ENCODE data around the gene LCE4A.
"Not testable (repeated sequence)": the region's sequence is repeated elsewhere in the genome, so short reads cannot be mapped to it uniquely, and the experiment has no call there.

Gene LCE4A

DNA sequence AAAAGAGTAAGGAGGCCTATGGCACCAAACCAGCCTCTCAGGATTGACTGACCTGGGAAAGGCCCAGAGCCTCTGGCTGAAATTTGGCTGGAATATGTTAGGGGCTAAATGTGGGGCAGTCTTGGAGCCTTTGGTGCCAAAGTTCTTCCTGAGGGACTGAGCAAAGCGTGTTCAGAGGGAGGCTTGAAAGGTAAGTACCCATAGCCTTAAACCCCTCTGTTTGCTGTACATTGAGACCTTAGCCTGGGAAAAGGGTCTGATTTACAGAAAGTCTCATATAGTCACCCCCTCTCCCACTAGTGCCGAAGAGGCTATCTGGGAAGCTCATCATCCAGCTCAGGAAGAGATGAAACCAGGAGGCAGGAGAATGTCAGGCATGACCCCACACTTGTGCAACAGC is at the start of gene LCE4A:
TSS of gene LCE4A (plus strand) at position 301 of the 400 bp plus-strand sequence. CDS start 916 bp downstream, outside the sequence.
- DNase-seq: no peak

DNA sequence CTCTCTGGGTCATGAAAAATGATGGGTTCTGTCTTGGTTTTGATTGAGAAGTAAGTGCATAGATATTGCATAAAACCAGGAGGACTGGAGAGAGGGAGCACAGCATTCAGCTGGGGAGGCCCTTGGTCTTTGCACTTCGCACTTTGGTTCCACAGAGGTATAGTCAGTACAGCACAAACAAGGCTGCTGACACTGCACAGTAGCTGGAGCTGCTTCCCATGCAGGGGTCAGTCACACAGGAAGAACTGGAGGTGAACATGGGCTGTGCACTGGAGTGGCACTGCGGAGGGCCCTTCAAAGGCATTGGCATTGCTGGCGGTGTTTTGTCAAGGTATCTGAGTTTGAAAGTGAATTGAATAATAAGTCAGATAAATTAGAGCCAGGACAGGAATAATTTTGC is 49.3 kb upstream of the LCE4A start:
- DNase-seq: no peak

GRCh38 chr1:152663098-152663497 is 44.9 kb upstream of the LCE4A start, which contains the start of gene LCE2D:
LCE2D (plus strand) TSS chr1:152663380; CDS start chr1:152664106, 726 bp downstream.
- no peak for DNase-seq

DNA sequence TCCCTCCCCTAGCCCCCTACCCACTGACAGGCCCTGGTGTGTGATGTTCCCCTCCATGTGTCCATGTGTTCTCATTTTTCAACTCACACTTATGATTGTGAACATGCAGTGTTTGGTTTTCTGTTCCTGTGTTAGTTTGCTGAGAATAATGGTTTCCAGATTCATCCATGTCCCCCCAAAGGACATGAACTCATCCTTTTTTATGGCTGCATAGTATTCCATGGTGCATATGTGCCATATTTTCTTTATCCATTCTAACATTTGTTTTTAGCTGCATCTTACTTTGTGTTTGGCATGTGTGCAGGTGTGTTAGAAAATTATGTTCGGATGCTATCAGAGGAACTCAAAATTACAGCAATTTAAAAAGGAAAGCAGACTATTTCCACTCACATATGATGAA is 41.8 kb upstream of the LCE4A start:
- DNase-seq: not testable (repeated sequence)

- no peak for DNase-seq
These were observed 40.3 kb upstream of the LCE4A start for GRCh38 chr1:152667648-152668047.

- no peak for DNase-seq
These were observed 34.9 kb upstream of the LCE4A start for GRCh38 chr1:152673016-152673415.

GRCh38 chr1:152674983-152675382 is 33.0 kb upstream of the LCE4A start, which contains the start of gene LCE2C:
LCE2C (plus strand) TSS chr1:152675279; CDS start chr1:152676016, 737 bp downstream.
- not testable (repeated sequence) for DNase-seq

- no peak for DNase-seq
These were observed 28.5 kb upstream of the LCE4A start for GRCh38 chr1:152679459-152679858.

DNA sequence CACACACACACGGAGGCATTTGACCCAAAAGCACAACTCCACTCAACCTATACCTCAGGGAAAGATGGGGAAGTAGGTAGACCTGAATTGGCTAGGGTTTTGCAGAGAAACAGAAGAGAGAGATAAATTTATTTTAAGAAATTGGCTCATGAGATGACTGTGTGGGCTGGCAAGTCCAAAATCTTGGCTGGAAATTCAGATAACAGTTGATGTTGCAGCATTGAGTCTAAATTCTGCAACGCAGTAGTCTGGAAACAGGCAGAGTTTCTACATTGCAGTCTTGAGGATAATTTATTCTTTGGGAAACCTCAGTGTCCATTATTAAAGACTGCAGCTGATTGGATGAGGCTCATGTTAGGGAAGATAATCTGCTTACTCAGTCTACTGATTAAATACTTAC is 26.3 kb upstream of the LCE4A start:
- no peak for DNase-seq

DNA sequence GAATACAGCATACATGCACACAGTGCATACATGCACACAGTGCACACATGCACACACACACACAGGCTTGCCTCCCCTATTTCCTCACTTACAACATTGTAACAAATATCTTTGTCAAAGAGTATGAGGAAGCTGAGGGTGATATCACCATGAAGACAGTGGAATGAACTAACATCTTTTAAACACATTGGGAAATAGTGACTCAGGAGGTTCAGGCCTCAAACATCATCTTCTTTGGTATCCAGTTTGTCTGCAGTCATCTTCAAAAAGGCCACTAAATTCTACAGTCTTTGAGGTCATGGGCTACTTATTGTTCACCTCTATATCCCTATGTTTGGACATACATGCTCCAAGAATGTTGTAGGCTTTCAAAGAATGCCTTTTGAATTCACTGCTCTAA is 24.1 kb upstream of the LCE4A start:
- DNase-seq: no peak

GRCh38 chr1:152685823-152686222 is 22.1 kb upstream of the LCE4A start, which contains the start of gene LCE2B:
LCE2B (plus strand) TSS chr1:152686123; CDS start chr1:152686844, 721 bp downstream.
- DNase-seq: not testable (repeated sequence)

- DNase-seq: no peak
These were observed 10.0 kb upstream of the LCE4A start, which contains the start of gene LCE2A for GRCh38 chr1:152697701-152698600. LCE2A (plus strand) TSS chr1:152698345; CDS start chr1:152698902, 557 bp downstream.

DNA sequence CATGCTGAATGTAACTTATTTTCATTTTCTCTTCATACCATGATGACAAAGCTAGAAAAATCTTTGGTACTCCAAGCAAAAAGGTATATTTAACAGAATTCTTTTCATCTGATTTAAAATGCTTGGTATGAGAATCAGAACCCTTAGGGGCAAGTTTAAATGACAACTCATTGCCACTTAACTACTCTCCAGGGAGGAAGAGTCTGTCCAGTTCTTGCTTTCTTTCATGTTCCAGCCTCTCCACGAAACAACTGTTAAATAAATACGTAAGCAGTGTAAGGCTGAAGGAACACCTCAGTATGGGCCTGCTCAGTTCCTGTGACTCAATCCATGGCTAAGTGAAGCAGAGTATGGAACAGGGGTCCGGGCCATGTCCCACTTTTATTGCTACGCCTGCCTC is 8.2 kb upstream of the LCE4A start:
- DNase-seq: no peak

- DNase-seq: no peak
These were observed 10.3 kb downstream of the LCE4A start for GRCh38 chr1:152718238-152718637.

DNA sequence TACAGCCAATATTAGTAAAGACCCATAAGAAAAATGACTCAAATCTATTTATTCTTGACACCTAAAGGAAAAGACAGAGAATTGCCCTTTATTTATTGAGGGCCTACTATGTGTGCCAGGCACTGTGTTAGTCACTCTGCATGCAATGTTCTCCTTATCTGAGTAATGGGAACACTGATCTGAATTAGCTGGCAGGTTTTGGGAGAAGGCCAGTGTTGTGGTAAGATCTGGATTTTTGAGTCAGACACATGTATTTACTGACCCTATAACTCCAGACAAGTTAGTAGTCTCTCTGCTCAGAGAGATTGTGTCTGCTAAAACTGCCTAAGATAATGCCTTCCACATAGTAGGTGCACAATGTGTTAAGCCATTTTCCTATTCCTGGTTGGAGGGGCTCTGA is 17.3 kb downstream of the LCE4A start:
- no peak for DNase-seq

- no peak for DNase-seq
These were observed 21.0 kb downstream of the LCE4A start for GRCh38 chr1:152728986-152729385.

DNA sequence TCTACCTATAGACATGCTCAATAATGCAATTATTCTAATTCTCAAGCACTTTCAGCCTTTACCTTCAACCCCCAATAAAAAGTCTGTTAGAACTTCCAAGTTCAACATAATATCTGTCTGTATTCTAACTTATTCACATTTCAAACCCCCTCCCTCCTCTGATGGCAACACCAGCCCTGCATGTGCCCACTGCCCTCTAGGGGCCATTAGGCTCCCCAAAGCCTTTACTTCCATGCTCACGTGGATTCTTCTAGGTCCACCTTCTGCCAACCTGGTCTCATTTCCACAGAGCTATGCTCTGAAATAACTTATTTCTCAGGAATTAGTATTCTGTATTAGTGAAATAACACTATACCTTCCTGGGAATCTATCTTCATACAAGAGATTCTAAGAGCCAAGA is 27.7 kb downstream of the LCE4A start:
- DNase-seq: no peak

DNA sequence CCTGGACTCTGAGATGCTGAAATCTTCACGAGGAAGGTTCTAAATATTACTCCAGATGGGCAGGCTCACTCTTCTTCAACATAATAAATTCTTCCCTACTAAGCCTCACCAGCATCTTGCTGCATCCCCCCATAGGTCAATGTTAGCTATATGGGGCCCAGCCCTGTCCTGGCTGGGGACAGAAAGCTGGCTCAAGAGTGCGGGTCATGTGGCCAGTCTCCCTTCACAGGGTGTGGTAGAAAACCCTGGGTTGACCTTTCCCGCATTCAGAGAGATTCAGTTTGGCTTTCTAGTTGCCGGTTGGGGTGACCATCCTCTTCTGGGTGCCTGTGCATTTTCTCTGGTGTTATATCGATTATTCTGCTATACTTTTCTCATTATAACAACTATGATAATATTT is 30.0 kb downstream of the LCE4A start:
- DNase-seq: no peak

GRCh38 chr1:152739841-152740240 is 31.9 kb downstream of the LCE4A start:
- no peak for DNase-seq

DNA sequence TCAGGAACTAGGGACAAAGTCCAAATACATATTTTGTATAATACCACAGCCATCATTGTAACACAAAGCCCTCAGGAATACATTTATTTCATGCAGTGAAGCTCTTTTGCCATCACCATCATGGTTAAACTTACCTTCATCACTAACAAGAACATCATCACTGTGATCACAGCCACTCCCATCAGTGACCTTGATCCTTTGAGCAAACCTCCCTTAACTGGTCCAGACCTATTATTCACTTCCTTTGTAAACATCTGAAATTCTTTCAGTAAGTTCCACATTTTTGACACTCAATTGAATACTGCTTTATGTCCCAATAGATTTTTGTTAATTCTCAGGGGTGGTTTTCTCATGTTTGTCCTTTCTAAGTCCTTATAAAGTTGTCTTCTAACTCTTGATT is 33.7 kb downstream of the LCE4A start:
- DNase-seq: no peak

GRCh38 chr1:152743371-152744145 is 35.6 kb downstream of the LCE4A start:
- no peak for DNase-seq

- DNase-seq: no peak
These were observed 37.3 kb downstream of the LCE4A start for GRCh38 chr1:152745289-152745704.

- no peak for DNase-seq
These were observed 37.9 kb downstream of the LCE4A start for GRCh38 chr1:152745765-152746444.

All from activated CD8-positive, alpha-beta memory T cell treated with anti-CD3 and anti-CD28 coated beads for 24 hours (primary cell).